GM18511 (cell line): ENCODE measurements around the gene MAPK12.

Experiments
- ATAC-seq: cut with Tn5 transposase; IDR thresholded peaks from one replicate; pipeline ENCODE4 v1.9.1; 2021; ENCODE audit warnings: mild to moderate bottlenecking, moderate library complexity; ENCODE audit not compliant: unreplicated experiment

MAPK12 gene

DNA sequence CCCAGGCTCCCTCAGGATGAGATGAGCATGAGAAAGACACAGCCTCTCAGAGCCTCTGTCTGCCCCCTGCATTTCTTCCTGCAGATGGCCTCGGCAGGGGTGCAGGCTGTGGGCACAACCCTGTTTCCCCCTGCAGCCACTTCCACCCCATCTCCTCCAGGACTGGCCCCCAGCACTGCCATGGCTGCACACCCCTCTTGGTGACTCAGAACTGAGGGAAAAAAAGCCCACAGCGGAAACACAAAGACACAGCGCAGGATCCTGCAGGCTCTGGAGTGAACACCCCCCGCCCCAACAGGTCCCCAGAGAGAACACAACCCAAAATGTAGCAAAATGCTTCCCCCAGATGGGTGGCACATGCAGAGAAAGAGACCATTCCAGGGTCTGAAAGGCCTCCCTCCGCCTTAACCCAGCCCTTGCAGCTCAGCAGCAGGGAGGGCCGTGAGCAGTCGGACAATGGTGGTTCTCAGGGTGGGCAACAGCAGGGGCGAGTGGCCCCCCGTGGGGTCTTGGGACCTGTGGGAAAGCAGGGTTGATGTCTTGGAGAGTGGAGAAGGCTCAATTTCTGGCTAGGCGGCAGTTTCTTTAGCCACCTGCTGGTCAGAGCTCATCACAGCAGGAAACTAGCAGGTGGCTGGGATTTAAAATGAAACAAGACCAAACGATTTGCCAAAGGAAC lies 24.6 kb downstream of the MAPK12 start:
- ATAC-seq: no peak

DNA sequence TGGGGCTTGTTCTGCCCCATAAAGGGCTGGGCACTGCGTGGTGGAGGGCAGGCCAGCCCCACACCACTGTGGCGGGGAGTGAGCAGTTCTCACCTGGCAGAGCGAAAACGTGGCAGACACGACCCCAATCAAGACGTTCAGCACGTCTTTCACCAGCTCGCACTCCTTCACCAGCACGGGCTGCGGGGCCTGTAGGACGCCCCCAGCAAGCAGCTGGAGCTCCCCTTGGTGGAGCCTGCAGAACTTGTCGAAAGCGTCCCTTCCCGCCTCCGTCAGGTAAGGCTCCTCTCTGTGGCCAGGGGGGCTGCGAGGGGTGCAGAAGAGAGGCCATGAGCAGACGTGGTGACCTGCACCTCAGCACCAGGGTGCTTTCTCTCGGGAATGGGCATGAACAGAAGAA lies 28.3 kb downstream of the MAPK12 start:
- ATAC-seq: no peak

DNA sequence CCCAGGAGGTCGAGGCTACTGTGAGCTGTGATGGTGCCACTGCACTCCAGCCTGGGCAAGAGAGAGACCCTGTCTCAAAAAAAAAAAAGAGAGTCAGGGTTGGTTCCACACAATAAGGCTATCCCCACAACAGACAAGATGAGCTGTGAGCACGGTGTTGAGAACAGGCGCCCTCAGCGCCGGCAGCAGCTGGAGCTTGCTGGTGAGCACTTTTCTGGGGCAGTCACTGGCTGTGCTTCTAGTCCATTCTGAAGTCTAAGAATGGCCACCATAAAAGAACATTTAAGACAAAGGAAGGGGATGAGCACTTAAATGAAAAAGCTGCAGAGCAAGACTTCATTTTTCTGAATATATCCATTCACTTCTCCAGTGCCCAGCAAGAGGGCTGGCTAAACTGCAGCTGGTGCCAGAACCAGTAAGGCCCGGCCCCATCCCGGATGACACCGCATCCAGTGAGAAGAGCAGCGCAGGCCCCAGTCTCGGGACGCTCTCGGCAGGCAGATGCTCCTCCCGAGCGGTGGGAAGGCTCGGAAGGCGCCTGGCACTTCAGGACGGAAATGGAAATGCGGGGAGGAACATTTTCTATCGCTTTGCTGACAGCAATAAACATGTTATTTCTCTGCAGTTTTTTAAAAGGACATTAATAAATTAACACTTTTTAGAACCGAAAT lies 28.9 kb downstream of the MAPK12 start:
- no peak for ATAC-seq

DNA sequence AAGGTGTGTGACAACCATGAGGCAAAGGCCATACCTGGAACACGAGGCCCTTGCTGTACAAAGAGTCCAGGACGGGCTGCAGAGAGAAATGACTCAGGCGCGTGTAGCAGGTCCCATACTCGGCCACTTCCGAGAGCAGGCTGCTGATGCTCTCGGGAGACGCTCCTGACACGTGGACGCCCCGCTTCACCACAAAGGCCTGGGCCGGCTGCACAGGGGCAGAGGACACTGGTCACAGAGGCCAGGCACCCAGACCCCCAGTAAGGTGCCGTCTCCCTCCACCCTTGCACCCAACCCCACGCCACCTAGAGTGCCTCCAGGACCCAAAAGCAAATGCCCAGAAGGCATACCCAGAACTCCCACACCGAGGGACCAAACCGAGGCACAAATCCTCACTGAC lies 32.1 kb downstream of the MAPK12 start:
- no peak for ATAC-seq

DNA sequence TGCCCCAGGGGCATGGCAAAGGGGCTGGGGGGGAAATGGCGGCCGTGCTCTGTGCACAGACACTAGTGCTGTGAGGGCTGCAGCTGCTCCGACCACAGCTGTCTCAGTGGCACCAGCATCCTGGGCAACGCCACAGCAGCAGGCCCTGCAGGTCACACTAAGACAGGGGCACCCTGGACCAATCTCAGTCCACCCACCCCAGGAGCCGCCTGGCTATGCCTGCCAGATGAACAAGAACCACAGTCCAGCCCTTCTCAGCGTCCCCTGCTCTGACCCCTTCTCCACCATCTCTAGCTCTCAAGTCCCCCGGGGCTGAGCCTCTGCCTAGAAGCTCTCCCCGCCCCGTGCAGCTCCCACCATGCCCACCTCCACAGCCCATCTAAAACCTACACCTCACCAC lies 33.1 kb downstream of the MAPK12 start:
- ATAC-seq: no peak

DNA sequence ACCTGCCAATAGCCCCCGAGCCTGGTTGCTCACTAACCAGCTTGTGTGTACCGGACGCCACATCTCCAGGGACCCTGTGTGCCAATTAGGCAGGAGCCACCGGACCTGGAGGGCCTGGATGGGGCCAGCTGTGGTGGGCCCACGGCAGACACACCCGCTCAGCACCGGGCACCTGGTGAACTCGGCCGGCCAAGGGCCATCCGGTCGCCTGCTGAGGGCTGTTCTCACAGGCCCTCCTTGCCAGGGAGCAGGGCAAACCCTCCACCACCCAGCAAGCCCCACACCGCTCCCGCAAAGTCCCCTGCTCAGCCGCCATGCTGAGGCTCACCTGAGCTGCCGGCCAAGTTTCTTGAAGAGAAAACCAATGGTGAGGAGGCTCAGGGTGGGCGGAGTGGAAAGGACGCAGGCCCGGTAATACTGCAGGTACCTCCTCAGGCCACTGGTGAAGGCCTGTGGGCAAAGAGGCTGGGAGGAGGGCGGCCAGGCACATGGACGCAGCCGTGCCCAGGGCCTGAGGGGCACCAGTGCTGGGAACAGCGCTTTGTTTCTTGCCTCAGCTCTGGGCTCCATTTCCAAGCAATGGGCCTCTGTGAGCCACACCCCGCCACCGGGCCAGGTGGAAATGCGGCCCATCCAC lies 33.8 kb downstream of the MAPK12 start:
- no peak for ATAC-seq

DNA sequence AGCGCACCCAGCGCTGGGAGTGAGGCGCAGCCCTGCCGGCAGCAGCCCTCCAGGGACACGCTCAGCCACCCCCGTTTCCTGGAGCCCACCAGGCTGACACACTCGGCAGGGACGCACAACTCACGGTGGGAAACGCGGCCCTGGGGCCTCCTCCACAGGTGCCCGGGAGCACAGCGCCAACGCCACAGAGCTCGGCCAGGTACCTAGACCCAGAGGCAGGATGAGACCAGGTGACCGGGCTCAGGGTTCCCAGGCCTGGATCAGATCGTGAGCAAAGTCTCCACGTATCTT lies 34.7 kb downstream of the MAPK12 start:
- ATAC-seq: no peak

DNA sequence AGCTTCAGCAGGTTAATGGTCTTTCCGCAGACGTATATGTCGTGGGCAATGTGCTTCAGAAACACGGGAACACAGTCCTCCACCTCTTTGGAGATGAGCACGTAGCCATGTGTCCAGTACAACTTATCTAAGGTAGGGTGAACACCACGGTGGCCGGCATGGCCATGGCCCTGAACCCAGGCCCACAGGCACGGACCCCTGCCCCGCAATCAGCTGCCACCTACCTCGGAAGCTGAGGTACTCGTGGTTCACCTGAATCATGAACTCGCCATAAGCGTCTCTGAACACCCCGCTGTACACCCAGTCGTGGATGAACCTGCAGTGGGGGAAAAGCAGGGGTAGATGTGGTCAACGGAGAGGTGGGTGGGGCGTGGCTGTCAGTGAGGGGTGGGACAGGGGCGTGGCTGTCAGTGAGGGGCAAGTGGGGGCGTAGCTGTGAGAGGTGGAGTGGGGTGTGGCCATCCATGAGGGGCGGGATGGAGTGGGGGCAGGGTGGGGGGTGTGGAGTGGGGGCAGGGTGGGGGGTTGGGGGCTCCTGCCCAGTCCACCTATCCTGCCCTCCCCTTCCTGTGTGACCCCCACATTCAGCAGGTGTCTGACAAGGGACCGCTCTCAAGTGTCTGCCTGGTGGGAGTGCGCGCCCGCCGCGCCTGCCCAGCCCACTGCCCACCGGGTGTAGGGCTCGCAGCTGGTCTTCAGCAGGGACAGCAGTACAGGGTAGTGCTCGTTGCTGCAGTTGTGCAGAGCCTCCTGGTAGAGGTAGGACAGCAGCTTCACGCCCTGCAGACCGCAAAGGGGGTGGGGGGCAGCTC lies 35.2 kb downstream of the MAPK12 start:
- no peak for ATAC-seq

DNA sequence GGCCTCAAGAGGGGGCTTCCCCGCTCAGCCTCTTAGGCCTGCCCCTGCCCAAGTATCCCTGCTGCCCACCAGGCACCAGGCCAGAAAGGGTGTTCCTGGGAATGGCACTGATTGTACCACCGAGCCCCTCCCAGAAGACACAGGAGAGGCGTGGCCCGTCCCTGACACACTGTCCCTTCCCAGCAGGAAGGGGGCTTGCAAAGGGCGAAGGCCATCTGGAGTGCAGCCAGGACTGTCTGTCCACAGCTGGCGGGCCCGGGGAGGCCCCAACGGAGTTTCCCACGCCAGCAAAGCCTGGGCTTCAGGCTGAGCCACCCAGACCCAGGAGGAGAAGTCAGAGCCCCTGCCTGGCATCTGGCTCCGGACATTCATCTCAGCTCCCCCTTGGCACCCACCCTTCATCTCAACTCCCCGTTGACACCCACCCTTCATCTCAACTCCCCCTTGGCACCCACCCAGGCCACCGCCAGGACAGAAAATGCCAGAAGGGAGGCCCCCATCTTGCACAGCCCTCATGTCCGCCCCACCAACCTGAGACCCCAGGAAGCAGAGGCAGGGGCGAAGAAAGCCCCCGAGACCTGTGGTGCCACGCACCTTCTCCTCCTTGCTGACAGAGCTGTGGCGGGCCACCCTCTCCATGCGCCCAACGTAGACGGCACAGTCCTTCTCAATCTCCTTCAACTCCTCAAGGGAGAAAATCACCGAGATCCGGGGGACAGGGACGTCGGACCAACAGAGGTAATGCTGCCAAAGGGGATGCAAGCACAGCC lies 36.1 kb downstream of the MAPK12 start:
- no peak for ATAC-seq

DNA sequence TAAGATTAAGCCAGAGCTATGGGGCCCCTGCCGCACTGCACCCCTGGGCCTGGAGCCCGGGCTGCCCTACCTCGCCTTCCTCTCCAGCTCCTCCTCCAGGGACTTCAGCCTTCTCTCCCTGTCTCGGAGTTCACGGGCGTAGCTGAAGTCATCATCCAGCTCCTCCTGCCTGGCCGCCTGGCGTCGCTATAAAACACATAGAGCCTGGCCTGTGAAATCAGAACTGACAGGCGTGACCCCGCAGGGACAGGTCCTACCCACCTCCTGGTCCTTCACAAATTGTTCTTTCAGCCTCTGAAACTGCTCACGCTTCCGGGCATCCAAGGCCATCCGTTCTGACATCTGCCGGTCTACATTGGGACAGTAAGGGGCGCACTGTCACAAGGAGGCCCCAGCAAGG lies 37.4 kb downstream of the MAPK12 start:
- no peak for ATAC-seq

DNA sequence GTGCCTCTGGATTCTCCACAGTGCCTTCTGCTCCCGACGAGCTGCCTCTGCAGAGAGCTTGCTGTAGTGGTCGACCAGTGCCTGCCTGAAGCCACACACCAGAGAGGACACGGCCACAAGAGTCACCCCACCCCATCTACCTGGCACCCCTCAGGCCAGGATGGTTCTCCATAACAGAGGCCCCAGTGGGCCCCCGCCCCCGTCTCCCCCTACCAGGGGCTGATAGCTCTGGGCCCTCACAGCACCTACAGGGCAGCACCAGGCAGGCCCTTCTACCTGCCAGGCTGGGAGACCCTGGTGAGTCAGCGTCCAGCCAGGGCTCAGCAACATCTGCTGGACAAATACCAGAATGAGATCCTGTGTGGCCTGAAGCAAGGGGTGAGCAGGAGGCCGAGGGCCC lies 39.0 kb downstream of the MAPK12 start:
- no peak for ATAC-seq

DNA sequence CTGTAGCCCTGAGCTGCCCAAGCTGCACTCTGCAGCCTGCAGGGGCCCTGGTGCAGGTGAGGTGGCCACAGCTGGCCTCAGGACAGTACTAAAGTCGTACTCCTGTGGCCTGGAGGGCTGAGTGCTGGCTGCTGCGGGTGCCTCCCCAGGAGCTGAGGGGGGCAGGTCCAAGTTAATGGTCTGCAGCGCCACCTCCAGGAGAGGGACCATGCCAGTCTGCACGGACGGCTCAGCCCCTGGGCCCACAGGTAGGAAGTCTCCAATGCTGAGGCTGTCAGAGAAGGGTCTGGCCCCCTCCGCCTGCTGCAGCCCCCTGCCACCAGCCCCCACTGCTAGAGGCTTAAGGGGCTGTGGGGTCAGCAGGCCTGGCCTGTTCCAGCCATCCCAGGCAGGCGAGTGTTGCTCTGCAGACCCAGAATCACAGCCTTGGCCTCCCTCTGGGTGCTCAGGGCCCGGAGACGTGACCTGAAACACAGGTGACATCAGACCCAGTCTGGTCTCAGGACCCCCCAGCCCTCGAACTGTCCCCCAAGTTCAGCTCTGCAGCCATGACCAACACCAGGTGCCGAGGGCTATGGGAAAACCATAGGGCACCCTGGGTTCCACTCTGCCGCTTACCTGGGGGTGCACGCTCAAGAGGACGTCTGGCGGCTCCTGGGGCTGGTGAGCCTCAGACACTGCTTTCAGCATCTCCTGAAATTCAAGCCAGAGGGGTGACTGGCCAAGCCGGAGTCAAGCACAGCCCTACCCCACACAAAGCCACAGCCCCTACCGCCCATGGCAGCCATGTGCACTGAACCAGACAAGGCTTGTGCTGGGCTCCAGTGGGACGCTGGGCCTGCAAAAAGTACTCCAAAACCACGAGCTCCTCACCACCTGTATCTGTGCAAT lies 39.8 kb downstream of the MAPK12 start:
- ATAC-seq: no peak

DNA sequence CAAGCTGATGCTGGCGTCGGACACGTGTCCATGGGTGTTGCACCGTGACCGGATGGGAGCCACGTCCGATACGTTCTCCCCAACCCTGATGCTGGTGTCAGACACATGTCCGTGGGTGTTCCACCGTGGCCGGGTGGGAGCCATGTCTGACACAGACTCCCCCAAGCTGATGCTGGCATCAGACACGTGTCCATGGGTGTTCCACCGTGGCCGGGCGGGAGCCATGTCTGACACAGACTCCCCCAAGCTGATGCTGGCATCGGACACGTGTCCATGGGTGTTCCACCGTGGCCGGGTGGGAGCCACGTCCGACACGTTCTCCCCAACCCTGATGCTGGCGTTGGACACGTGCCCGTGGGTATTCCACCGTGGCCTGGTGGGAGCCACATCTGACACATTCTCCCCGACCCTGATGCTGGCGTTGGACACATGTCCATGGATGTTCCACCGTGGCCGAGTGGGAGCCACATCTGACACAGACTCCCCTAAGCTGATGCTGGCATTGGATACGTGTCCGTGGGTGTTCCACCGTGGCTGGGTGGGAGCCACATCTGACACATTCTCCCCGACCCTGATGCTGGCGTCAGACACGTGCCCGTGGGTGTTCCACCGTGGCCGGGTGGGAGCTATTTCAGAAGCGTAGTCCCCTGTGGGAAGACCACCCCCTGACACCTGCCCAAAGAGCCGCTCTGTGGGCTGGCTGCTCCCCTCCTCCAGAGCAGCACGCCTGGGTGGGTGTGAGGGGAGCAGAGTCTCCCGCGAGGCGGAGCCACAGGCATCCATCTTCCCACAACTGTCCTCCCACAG lies 40.7 kb downstream of the MAPK12 start:
- ATAC-seq: no peak

DNA sequence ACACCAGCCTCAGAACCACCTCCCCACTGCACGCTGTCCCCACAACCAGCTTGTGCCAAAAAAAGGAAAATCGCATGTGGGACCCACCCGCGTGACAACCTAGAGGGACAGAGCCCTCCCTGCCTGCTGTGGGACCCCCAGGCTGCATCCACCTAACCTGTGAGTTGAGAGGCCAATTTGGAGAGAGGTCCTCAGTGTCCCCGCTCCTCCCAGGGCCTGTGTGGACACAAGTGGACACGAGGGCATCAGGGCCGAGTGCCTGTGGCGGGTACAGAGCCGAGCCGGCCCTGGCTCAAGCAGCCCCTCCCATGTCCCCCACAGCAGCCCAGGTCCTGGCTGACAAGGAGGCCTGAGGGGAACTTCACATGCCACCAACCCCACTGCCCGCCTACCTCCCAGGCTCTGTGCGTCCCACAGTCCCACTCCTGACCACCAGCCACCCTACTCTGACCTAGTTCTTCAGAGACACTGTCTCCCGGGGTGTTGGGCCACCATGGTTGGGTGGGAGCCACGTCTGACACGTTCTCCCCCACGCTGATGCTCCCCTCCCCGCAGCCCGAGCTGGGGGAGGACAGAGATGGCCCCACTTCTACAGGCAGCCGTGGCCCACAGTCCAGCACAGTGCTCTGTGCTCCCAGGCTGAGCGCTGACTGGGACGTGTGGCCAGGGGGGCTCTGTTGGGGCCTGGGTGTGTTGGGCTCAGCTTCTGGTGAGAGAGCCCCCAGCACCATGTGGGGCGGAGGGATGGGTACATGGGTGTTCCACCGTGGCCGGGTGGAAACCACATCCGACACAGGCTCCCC lies 41.5 kb downstream of the MAPK12 start:
- ATAC-seq: no peak

DNA sequence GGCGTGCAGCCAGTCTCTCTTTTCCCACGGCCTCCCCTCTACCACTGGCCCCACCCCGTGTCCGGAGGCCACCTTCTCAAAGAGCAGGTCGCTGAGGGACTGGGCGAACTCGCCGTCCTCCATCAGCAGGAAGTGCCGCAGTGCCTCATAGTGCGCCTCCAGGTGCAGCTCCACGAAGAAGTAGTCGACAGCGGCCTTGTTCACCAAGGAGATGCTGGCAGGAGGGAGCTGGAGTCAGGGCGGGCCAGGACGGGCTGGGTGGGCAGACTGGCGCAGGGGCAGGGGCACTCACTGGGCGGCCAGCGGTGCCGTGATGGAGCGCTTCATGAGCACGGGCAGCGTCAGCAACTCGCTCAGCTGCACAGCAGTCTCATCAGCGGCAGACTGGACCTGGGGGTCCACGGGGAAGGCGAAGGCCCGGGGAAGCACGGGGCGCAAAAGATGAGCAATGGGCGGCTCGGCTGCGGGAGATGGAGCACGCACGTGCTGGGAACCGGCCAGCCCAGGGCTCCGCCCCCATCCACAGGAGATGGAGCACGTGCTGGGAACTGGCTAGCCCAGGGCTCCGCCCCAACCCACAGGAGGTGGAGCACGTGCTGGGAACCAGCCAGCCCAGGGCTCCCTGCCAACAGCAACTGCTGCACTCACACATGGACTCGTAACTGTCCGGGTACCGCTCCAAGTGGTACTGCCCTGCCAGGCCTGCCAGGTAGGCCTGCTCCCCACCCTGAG lies 42.3 kb downstream of the MAPK12 start:
- no peak for ATAC-seq

DNA sequence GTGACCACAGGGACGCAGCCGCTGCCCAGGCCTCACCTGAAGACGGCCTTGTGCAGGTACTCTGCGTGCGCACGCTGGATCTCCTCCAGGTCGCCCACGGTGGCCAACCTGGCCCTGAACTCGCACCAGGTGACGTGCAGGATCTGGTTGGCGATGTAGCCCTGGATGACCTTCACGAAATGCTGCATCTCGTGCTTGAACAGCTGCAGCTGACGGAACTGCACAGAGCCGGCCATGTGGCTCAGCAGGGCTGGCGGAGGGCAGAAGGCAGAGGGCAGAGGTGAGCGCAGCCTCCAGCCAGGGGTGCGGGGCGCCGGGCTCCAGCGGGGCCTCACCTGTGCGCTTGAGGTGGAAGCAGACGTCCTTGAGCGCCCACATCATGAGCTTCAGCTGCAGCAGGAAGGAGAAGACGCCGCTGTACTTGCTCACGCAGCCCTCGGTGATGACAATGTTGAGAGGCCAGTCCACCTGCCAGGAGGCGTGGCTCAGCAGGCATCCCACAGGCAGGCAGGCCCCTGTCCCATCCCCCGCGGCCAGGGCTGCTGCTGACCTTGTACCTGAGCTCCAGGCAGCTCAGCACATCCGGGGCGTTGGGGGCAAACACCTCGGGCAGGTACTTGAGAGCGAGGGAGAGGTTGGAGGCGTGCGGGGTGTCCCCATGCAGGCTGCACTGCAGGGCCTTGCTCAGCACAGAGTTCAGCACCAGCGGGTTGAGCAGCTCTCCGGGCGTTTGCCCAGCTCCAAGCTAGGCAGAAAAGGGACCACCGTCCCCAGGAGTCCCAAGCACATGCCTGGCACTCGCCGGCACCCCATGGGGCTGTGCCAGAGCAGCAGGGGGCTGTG lies 43.1 kb downstream of the MAPK12 start:
- no peak for ATAC-seq
